Lower lobe of right lung (tissue), 2 donors: Measurements from ENCODE around the gene FAM204A. TPM values are rescaled to one million over a fixed set of nuclear protein-coding genes. Genes with fewer than 3 reads are reported as not detected.
A peak's percentile ranks its signal among the peaks of the same experiment; 100 is the strongest.

Experiments
- ATAC-seq, 2 donors: fragments of 200-7000 bp; cut with Tn5 transposase; one replicate each; pipeline ENCODE4 v1.9.1; 2020 to 2022; ENCODE audit warnings: mild to moderate bottlenecking in 2 of 2, moderate library complexity in 2 of 2
- DNase-seq: peaks from one replicate; pipeline ENCODE4 v3.0.0-alpha.2; 2020
- H3K27ac ChIP-seq: fragments of 200-600 bp; one replicate; pipeline ENCODE4 v1.8.0; 2022
- H3K27me3 ChIP-seq: fragments of 200-600 bp; one replicate; pipeline ENCODE4 v1.8.0; 2022; ENCODE audit warnings: low read depth
- H3K36me3 ChIP-seq: fragments of 200-600 bp; one replicate; pipeline ENCODE4 v1.8.0; 2022; ENCODE audit warnings: mild to moderate bottlenecking
- H3K4me1 ChIP-seq: fragments of 200-600 bp; one replicate; pipeline ENCODE4 v1.8.0; 2022
- H3K4me3 ChIP-seq: fragments of 200-600 bp; one replicate; pipeline ENCODE4 v1.8.0; 2022; ENCODE audit warnings: mild to moderate bottlenecking
- H3K9me3 ChIP-seq: fragments of 200-600 bp; one replicate; pipeline ENCODE4 v1.8.0; 2022
- intact Hi-C: fragments of 100-400 bp; cut with DNase I; formaldehyde crosslinking; loops from one replicate; pipeline ENCODE4 v1.11.0; 2022
- long read RNA-seq: library from polyadenylated mRNA; unstranded; transcript quantifications from one replicate; pipeline ENCODE4 v2.0.0, GENCODE V29; 2021
- total RNA-seq: library from RNA; stranded (reverse); fragmentation: NEBNext Ultra II Directional; extraction: Animal tissue kit (Norgen Biotek cat#: 25700); gene quantifications from one replicate; pipeline ENCODE4 v1.2.1, GENCODE V29; 2021
- TF ChIP-seq, protein P1 (sequence below): fragments of 200-600 bp; IDR thresholded peaks from one replicate; pipeline ENCODE4 v1.8.0; 2022; ENCODE audit warnings: antibody characterized with exemption, mild to moderate bottlenecking
- donor health status: DM: no; HTN: yes; CAD: no; lungs with severe emphysema.

Gene FAM204A
- total RNA-seq: 58.4 TPM
- long read RNA-seq, full-length matches to known transcripts: 34 of 52 reads
- long read RNA-seq, partial matches to known transcripts: 6 of 52 reads
- long read RNA-seq, other reads (novel, unspliced or antisense): 12 of 52 reads

DNA sequence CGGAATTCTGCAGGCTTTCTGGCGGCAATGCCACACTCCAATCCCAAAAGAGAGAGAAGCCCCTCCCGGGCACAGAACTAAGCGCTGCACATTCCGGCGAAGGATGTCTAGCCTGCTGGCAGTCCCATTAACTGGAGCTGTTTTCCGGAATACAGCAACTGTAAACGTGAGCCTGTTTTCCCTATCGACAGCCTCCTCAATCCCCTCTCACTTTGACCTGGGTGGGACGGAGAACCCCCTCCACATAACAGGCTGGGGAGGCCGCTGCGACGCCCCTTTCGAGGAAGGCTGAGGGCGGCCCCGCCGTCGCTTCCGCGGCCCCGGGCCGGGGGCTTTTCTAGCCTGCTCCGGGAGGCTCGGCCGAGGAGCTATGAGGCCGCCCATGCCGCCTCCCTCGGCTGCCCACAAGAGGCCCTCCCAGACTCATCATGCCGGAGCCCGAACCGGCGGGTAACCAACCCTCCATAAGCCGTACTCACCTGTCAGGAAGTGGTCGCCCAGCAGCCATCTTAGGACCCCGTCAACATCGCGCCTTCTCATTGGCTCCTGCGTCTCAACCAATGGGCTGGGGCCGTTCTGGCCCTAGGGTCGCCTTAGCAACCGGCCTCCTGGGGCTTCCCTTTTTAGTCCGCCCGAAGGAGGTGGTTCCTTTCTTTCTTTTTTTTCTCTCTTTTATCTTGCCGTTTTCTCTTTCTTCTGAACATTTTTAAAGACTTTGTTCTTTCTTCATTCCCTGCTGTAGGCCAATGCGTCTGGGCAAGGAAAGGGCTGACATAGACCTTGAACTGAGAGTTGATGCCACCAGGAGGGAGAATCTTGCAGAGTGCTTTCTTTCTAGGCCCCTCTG, at the start of gene FAM204A:
Gene FAM204A (minus strand): TSS at position 534 of the 847 bp plus-strand sequence. CDS start 5,909 bp downstream, outside the sequence.
- H3K27ac ChIP-seq: peak within 1 kb of the TSS; percentile 85
- TF ChIP-seq, protein P1, sequence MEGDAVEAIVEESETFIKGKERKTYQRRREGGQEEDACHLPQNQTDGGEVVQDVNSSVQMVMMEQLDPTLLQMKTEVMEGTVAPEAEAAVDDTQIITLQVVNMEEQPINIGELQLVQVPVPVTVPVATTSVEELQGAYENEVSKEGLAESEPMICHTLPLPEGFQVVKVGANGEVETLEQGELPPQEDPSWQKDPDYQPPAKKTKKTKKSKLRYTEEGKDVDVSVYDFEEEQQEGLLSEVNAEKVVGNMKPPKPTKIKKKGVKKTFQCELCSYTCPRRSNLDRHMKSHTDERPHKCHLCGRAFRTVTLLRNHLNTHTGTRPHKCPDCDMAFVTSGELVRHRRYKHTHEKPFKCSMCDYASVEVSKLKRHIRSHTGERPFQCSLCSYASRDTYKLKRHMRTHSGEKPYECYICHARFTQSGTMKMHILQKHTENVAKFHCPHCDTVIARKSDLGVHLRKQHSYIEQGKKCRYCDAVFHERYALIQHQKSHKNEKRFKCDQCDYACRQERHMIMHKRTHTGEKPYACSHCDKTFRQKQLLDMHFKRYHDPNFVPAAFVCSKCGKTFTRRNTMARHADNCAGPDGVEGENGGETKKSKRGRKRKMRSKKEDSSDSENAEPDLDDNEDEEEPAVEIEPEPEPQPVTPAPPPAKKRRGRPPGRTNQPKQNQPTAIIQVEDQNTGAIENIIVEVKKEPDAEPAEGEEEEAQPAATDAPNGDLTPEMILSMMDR: no peak
- ATAC-seq (peak; percentile 99 to 100), DNase-seq (peak; percentile 95)
- H3K4me3 ChIP-seq: peak within 1 kb of the TSS; percentile 98
- peaks cover 29% of the 10 kb centered on the region for H3K4me1 ChIP-seq
- peaks cover 4% of the 10 kb centered on the region for H3K36me3 ChIP-seq
- intact Hi-C loops: no loop called here
- no peaks in the 10 kb centered on the region for H3K9me3 ChIP-seq
- no peaks in the 10 kb centered on the region for H3K27me3 ChIP-seq

DNA sequence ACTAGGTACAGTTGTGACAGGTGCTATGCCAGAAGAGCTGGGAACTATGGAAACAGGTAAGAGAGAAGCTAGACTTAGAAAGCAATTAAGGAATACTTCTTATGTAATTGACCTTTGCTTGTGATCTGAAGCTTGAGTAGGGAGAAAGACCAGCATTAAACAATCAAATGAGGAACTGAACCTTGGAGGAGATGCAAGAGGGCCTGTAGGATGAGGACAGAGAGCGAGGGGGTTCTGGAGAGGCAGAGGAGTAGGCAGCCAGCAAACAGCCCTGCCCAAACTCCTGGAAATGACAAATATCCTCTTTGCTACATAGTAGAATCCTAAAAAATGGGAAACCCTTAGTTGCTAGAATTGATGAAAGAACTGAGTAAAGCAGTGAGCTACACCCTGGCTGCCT, 41.6 kb upstream of the FAM204A start:
- Histone ChIP-seq H3K27ac (no peak overlapping the region), H3K4me1 (no peaks in the 10 kb centered on the region), H3K4me3 (no peak overlapping the region), H3K27me3 (no peaks in the 10 kb centered on the region), H3K36me3 (no peaks in the 10 kb centered on the region), H3K9me3 (peaks cover 6% of the 10 kb centered on the region)
- DNase-seq (no peak), ATAC-seq (peak; percentile 29 to 44)
- TF ChIP-seq, protein P1: no peak
- intact Hi-C loops: no loop called here

DNA sequence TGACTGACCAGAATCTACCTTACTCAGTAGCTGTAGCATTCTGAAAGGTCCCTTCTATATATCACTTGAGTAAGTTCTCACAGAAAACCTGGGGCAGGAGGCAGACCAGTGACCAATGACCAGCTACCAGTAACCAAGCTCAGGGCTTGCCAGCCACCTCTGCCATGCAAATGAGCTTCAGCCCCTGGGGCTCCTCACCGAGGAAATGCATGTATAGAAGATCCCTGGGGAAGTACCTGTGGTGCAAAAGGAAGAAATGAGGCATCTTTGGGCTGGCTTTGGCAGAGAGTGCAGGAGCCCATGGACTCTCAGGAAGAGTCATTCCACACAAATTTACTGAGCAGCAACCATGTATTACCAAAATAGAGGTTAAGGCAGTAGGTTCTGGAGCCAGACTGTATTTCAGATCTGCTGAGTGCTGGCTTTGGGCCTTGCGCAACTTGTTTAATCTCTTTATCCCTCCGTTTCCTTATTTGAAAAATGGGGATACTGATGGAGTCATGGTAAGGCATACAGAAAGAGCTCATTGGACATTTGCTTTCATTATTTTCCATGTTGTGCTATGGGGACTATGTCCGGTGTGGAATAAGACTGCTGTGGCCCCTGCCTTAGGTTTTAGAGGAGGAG, 41.1 kb upstream of the FAM204A start:
- no peak overlapping the region for H3K4me3 ChIP-seq
- DNase-seq (no peak), ATAC-seq (no peak)
- H3K36me3 ChIP-seq: no peaks in the 10 kb centered on the region
- H3K4me1 ChIP-seq: no peaks in the 10 kb centered on the region
- no peaks in the 10 kb centered on the region for H3K27me3 ChIP-seq
- no peak overlapping the region for H3K27ac ChIP-seq
- intact Hi-C loops: no loop called here
- TF ChIP-seq, protein P1: no peak
- H3K9me3 ChIP-seq: peaks cover 1% of the 10 kb centered on the region

DNA sequence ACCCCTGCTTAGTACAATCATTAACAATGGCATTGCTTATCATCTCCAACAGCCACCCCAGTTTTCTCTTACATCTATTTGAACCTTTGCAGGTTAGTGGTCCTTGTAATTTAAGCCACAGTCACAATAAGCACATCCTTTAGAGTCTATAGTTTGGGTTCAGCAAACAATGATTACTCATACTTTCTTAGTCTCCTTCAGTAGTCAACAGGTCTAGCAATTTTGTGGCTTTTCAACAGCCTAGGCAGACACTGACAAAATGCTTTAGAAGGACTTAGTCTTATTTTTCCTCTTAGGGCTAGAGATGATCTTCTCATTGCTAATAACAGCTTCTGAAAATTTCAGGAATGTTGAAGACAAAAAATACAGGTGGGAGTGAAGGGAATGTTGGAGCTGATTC, 32.3 kb upstream of the FAM204A start:
- Histone ChIP-seq H3K27ac (no peak overlapping the region), H3K4me3 (no peak overlapping the region), H3K27me3 (no peaks in the 10 kb centered on the region), H3K36me3 (no peaks in the 10 kb centered on the region), H3K9me3 (no peaks in the 10 kb centered on the region), H3K4me1 (no peaks in the 10 kb centered on the region)
- intact Hi-C loops: no loop called here
- TF ChIP-seq, protein P1: no peak
- no peak for ATAC-seq
- no peak for DNase-seq

DNA sequence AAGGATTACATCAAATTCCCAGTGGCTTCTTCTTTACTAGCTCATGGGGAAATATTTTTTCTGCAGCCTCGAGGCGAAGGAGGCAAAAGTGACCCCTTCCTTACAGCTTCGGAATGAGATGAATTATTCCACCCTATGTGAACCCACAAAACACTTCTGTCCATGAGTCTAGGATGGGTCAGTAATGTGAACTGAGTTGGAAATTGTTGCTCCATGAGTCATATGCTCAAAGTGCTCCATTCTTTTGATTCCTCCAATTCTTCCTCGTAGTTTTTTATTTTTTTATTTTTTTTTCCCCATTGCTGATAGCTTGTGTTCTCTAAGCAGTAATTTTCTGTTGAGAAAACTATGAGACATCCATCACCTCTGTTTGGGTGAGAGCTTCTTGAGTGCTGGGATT, 31.7 kb upstream of the FAM204A start:
- Histone ChIP-seq H3K9me3 (no peaks in the 10 kb centered on the region), H3K36me3 (no peaks in the 10 kb centered on the region), H3K27ac (no peak overlapping the region), H3K27me3 (no peaks in the 10 kb centered on the region), H3K4me1 (no peaks in the 10 kb centered on the region), H3K4me3 (no peak overlapping the region)
- no peak for DNase-seq
- no peak for ATAC-seq
- TF ChIP-seq, protein P1: no peak
- intact Hi-C loops: no loop called here
